ENCODE results near the gene GTF2H4.
A peak's percentile ranks its signal among the peaks of the same experiment; 100 is the strongest.
"Not testable (repeated sequence)": the region's sequence is repeated elsewhere in the genome, so short reads cannot be mapped to it uniquely, and the experiment has no call there.

Gene GTF2H4

DNA sequence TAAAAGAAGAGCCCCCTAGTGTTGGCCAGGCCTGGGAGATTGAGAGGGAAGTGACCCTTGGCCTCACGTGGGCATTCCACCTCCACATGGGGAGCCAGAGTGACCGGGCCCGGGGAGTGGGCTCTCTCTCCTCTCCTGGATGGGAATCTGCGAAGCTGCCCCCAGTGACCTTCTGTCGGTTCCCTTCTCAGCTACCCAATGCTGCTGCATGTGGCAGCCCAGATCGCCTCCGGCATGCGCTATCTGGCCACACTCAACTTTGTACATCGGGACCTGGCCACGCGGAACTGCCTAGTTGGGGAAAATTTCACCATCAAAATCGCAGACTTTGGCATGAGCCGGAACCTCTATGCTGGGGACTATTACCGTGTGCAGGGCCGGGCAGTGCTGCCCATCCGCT lies 10.1 kb upstream of the GTF2H4 start:
- Histone ChIP-seq H3K27ac (no peak overlapping the region), H3K4me3 (no peak overlapping the region)
- TF ChIP-seq, protein P1, sequence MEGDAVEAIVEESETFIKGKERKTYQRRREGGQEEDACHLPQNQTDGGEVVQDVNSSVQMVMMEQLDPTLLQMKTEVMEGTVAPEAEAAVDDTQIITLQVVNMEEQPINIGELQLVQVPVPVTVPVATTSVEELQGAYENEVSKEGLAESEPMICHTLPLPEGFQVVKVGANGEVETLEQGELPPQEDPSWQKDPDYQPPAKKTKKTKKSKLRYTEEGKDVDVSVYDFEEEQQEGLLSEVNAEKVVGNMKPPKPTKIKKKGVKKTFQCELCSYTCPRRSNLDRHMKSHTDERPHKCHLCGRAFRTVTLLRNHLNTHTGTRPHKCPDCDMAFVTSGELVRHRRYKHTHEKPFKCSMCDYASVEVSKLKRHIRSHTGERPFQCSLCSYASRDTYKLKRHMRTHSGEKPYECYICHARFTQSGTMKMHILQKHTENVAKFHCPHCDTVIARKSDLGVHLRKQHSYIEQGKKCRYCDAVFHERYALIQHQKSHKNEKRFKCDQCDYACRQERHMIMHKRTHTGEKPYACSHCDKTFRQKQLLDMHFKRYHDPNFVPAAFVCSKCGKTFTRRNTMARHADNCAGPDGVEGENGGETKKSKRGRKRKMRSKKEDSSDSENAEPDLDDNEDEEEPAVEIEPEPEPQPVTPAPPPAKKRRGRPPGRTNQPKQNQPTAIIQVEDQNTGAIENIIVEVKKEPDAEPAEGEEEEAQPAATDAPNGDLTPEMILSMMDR (IDR thresholded peaks at IDR 0.05) = no peak
- DNase-seq (ENCODE audit: low spot score) = no peak

DNA sequence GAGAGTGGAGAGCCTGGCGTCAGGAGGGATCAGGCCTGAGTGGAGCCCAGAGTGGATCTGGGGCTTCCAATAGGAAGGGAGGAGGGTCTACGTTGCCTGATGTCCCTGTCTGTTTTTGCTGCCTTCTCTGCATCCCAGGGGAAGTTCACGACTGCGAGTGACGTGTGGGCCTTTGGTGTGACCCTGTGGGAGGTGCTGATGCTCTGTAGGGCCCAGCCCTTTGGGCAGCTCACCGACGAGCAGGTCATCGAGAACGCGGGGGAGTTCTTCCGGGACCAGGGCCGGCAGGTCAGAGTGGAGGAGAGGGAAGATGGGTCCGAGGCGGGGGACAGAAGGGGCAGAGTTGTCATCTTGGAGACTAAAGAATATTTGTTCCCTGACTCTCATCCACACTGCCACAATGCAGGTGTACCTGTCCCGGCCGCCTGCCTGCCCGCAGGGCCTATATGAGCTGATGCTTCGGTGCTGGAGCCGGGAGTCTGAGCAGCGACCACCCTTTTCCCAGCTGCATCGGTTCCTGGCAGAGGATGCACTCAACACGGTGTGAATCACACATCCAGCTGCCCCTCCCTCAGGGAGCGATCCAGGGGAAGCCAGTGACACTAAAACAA lies 9.2 kb upstream of the GTF2H4 start:
- Histone ChIP-seq H3K4me3 (no peak overlapping the region), H3K27ac (no peak overlapping the region)
- TF ChIP-seq, protein P1 (IDR thresholded peaks at IDR 0.05) = no peak
- DNase-seq (ENCODE audit: low spot score) = no peak

DNA sequence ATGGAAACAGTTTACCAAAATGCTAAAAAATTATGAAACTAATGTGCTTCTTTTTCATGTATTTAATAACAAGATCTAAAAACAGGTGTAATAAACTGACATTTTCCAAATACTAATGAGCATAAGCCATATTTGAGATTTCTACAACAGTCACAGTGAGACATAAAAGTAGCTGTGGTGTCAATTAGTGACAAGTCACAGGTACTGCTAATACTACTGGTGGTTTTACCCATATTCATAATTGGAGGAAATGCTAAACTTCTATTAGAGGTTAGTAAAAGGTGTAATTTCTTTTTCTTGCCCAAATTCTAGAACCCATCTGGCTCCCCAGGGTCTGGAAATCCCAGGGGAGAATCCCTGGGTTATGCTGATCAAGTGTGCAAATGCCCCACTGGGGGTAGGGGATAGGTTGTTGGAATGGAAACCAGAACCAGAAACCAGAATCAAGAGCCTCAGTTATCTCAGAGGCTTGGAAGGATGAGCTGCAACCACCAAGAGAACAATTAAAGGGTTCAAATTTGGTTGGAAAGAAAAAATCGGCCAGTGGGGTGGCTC lies 7.1 kb upstream of the GTF2H4 start:
- TF ChIP-seq, protein P1 (IDR thresholded peaks at IDR 0.05) = no peak
- DNase-seq (ENCODE audit: low spot score) = no peak
- Histone ChIP-seq H3K27ac (no peak overlapping the region), H3K4me3 (no peak overlapping the region)

DNA sequence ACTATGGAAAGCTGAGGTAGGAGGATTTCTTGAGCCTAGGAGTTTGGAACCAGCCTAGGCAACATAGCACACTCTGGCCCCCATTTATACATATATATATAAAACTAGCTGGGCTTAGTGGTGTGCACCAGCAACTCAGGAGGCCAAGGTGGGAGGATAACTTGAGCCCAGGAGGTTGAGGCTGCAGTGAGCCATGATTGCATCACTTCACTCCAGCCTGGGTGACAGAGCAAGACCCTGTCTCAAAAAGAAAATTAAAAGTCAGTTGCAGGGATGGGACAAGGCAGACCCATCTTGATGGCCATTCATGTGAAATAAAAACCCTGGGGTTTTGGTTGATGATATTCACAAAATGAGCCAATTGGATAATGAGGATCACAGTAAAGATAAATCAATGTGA lies 6.6 kb upstream of the GTF2H4 start:
- no peak overlapping the region for H3K4me3 ChIP-seq
- H3K27ac ChIP-seq = no peak overlapping the region
- TF ChIP-seq, protein P1 (IDR thresholded peaks at IDR 0.05) = no peak
- no peak for DNase-seq (ENCODE audit: low spot score)

DNA sequence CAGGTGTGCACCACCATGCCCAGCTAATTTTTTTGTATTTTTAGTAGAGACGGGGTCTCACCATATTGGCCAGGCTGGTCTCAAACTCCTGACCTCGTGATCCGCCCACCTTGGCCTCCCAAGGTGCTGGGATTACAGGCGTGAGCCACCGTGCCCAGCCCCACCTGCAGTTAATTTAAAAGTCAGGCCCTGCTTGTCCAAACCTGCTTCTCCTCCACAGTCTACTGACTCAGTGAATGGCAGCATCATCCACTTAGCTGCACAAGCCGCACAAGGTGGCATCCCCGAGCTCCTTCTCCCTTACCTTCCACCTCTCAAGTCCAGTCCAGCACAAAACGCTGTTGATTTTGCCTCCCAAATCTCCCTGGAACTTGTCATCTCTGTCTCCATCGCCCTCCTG lies 5.8 kb upstream of the GTF2H4 start:
- not testable (repeated sequence) for DNase-seq (ENCODE audit: low spot score); H3K4me3 ChIP-seq; H3K27ac ChIP-seq

DNA sequence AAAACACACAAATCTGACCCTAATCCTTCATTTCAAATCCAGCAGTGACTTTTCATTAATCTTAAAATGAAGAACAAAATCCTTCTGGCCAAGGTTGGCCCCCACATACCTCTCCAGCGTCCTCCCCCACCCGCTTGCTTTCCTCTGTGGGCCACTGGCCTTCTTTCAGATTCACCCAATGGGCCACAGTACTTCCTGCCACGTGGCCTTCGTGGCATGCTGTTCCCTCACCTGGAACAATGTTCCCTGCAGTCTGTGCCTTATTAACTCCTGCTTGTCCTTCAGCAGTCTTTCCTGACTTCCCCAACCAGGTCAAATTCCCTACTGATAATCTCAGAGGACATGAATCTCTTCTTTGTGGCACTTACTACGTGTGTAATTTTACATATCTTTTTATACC lies 5.3 kb upstream of the GTF2H4 start:
- H3K4me3 ChIP-seq = no peak overlapping the region
- no peak for DNase-seq (ENCODE audit: low spot score)
- no peak overlapping the region for H3K27ac ChIP-seq
- TF ChIP-seq, protein P1 (IDR thresholded peaks at IDR 0.05) = no peak

DNA sequence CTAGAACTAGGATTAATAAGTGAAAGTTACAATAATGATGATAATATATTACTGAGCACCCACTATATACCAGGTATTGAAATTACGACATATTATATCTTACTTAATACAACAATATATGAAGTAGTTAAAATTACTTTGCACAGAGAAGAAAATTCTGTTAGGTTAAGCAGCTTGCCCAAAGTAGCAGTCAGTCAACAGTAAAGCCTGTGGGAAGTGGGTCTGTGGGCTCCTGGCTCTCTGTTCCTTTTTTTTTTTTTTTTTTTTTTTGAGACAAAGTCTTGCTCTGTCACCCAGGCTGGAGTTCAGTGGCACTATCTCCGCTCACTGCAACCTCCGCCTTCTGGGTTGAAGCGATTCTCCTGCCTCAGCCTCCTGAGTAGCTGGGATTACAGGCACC lies 4.8 kb upstream of the GTF2H4 start:
- no peak for DNase-seq (ENCODE audit: low spot score)
- no peak overlapping the region for H3K27ac ChIP-seq
- no peak overlapping the region for H3K4me3 ChIP-seq
- TF ChIP-seq, protein P1 (IDR thresholded peaks at IDR 0.05) = no peak

DNA sequence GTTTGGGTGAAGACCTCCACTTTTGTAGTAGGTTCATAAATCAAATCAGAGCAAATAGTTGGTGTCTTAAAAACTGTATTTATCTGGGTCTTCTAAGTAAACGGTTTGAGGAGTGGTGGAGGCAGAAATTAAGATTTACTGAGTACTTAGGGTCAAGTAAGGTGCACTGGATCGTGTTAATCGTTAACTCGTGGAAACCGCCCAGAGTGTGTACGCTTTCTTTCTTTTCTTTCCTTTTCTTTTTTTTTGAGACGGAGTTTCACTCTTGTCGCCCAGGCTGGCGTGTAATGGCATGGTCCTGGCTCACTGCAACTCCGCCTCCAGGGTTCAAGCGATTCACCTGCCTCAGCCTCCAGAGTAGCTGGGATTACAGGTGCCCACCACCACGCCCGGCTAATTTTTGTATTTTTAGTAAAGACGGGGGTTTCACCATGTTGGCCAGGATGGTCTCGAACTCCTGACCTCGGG lies 683 bp upstream of the GTF2H4 start:
- peak overlapping the region; percentile 88 for H3K4me3 ChIP-seq
- not testable (repeated sequence) for H3K27ac ChIP-seq; DNase-seq (ENCODE audit: low spot score)
